Panc1 (cell line): ENCODE data around the gene ANKLE1. TPM values are rescaled to one million over a fixed set of nuclear protein-coding genes. Genes with fewer than 3 reads are reported as not detected.
"Not testable (repeated sequence)": the region's sequence is repeated elsewhere in the genome, so short reads cannot be mapped to it uniquely, and the experiment has no call there.

ENCODE experiments used
- ATAC-seq: fragments of 200-7000 bp; cut with Tn5 transposase; 2 replicates; pipeline ENCODE4 v1.9.1; 2020; ENCODE audit warnings: mild to moderate bottlenecking, moderate library complexity
- BruUV-seq: library from RNA; stranded (reverse); fragments of 400-500 nt; replicated peaks from 2 replicates; lab custom pipeline; 2021; lab: Mats Ljungman, UMichigan
- CTCF ChIA-PET: fragments of 300-600 bp; sonication (Branson Sonifier 250); formaldehyde crosslinking; loops from one replicate; lab custom pipeline; 2022; ENCODE audit warnings: antibody characterized with exemption; lab: Charles Lee
- POLR2A ChIA-PET: fragments of 300-600 bp; sonication (Branson Sonifier 250); formaldehyde crosslinking; loops from one replicate; lab custom pipeline; 2022; ENCODE audit warnings: antibody characterized with exemption; lab: Charles Lee
- DNase-seq: peaks from one replicate; pipeline ENCODE4 v3.0.0-alpha.2; 2010; ENCODE audit warnings: low read depth, low spot score
- H3K27ac ChIP-seq: 2 replicates; pipeline ENCODE4 v1.5.1; 2011; ENCODE audit warnings: mild to moderate bottlenecking, low read length, inconsistent platforms
- H3K27me3 ChIP-seq: fragments of 200-500 bp; sonication (Bioruptor generic); 2 replicates; pipeline ENCODE4 v1.6.0; 2014; ENCODE audit warnings: low read length, inconsistent platforms; ENCODE audit not compliant: control insufficient read depth, insufficient read depth
- H3K36me3 ChIP-seq: fragments of 200-500 bp; sonication (Bioruptor generic); 2 replicates; pipeline ENCODE4 v1.5.1; 2014; ENCODE audit warnings: inconsistent platforms, mild to moderate bottlenecking, low read length, moderate library complexity; ENCODE audit not compliant: control insufficient read depth, insufficient read depth
- H3K4me1 ChIP-seq: 2 replicates; pipeline ENCODE4 v1.5.1; 2011; ENCODE audit warnings: inconsistent platforms, mild to moderate bottlenecking, low read length, moderate library complexity; ENCODE audit not compliant: control insufficient read depth, insufficient read depth
- H3K4me3 ChIP-seq, 2 experiments: 2 replicates each; pipeline ENCODE4 v1.5.1; 2011 to 2012; ENCODE audit warnings: low read depth in 2 of 2, low read length in 2 of 2, mild to moderate bottlenecking in 2 of 2, inconsistent platforms in 1 of 2, moderate library complexity in 1 of 2
- H3K9me3 ChIP-seq: fragments of 200-500 bp; sonication (Bioruptor generic); 2 replicates; pipeline ENCODE4 v1.5.1; 2014; ENCODE audit warnings: low read depth, mild to moderate bottlenecking, inconsistent platforms, low read length, moderate library complexity; ENCODE audit not compliant: control insufficient read depth, insufficient read depth
- CTCF ChIP-seq: fragments of 450-650 bp; IDR thresholded peaks from 2 replicates; pipeline ENCODE4 v1.5.1; 2017; ENCODE audit warnings: mild to moderate bottlenecking
- POLR2AphosphoS5 ChIP-seq: IDR thresholded peaks from 2 replicates; pipeline ENCODE4 v1.6.1; 2012; ENCODE audit warnings: mild to moderate bottlenecking, low read depth, low read length, moderate library complexity
- SIN3A ChIP-seq: IDR thresholded peaks from 2 replicates; pipeline ENCODE4 v1.6.1; 2012; ENCODE audit warnings: low read depth, mild to moderate bottlenecking, low read length, moderate library complexity, borderline replicate concordance; ENCODE audit not compliant: insufficient read depth
- TCF7L2 ChIP-seq: IDR thresholded peaks from 2 replicates; pipeline ENCODE4 v1.6.1; 2011; ENCODE audit warnings: mild to moderate bottlenecking, low read depth, low read length, inconsistent platforms
- in situ Hi-C: cut with HindIII; loops from 2 replicates; pipeline ENCODE4 v1.10.0; 2016; ENCODE audit warnings: low sequenced_read_pairs, low pct_unique_long_range_greater_than_20kb
- intact Hi-C: fragments of 100-400 bp; cut with micrococcal nuclease; formaldehyde crosslinking; loops from one replicate; pipeline ENCODE4 v1.10.0; 2022; ENCODE audit not compliant: unreplicated experiment
- total RNA-seq: library from RNA; stranded (reverse); gene quantifications from one replicate; pipeline ENCODE4 v1.2.1, GENCODE V29; 2021; ENCODE audit not compliant: unreplicated experiment
- TF ChIP-seq, protein P1 (sequence below), 2 experiments: IDR thresholded peaks; 2 replicates each; pipeline ENCODE4 v1.6.1; 2011 to 2012; ENCODE audit warnings: low read depth in 2 of 2, control low read depth in 1 of 2, low read length in 1 of 2, mild to moderate bottlenecking in 1 of 2, moderate library complexity in 1 of 2; ENCODE audit not compliant: insufficient read depth in 1 of 2

Gene ANKLE1
- total RNA-seq, 1 experiment from 2014 or later = 1.1 TPM

- DNase-seq = no peak
- peaks cover 3% of the 10 kb centered on the region; the same call in 1 of the 2 replicates for H3K4me1 ChIP-seq
- no peak overlapping the region for H3K27ac ChIP-seq
- POLR2A ChIA-PET = no interaction called here
- H3K27me3 ChIP-seq = no peaks in the 10 kb centered on the region
- no TSS peak for BruUV-seq
- CTCF ChIA-PET = interaction anchor here (1.4 kb wide), 1 partner anchor 11 kb away, joined by 8 read pairs; the partner anchor contains the start of gene MRPL34
- TF ChIP-seq SIN3A = no peak
- no peak for TF ChIP-seq CTCF
- no peak for TF ChIP-seq POLR2AphosphoS5
- TF ChIP-seq, protein P1, sequence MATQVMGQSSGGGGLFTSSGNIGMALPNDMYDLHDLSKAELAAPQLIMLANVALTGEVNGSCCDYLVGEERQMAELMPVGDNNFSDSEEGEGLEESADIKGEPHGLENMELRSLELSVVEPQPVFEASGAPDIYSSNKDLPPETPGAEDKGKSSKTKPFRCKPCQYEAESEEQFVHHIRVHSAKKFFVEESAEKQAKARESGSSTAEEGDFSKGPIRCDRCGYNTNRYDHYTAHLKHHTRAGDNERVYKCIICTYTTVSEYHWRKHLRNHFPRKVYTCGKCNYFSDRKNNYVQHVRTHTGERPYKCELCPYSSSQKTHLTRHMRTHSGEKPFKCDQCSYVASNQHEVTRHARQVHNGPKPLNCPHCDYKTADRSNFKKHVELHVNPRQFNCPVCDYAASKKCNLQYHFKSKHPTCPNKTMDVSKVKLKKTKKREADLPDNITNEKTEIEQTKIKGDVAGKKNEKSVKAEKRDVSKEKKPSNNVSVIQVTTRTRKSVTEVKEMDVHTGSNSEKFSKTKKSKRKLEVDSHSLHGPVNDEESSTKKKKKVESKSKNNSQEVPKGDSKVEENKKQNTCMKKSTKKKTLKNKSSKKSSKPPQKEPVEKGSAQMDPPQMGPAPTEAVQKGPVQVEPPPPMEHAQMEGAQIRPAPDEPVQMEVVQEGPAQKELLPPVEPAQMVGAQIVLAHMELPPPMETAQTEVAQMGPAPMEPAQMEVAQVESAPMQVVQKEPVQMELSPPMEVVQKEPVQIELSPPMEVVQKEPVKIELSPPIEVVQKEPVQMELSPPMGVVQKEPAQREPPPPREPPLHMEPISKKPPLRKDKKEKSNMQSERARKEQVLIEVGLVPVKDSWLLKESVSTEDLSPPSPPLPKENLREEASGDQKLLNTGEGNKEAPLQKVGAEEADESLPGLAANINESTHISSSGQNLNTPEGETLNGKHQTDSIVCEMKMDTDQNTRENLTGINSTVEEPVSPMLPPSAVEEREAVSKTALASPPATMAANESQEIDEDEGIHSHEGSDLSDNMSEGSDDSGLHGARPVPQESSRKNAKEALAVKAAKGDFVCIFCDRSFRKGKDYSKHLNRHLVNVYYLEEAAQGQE (IDR thresholded peaks at IDR 0.05; ENCODE audit: insufficient read depth in 1 of 2, low read depth in 2 of 2, low read length in 1 of 2) = no peak
- no peak for TF ChIP-seq TCF7L2
- no peaks in the 10 kb centered on the region for H3K9me3 ChIP-seq
- in situ Hi-C loops (no loop called here), intact Hi-C loops (no loop called here)
- H3K36me3 ChIP-seq = no peaks in the 10 kb centered on the region
- ATAC-seq = no peak
- no peak overlapping the region for H3K4me3 ChIP-seq
Measured at GRCh38 chr19:17294051-17294891, 12.6 kb downstream of the ANKLE1 start.

DNA sequence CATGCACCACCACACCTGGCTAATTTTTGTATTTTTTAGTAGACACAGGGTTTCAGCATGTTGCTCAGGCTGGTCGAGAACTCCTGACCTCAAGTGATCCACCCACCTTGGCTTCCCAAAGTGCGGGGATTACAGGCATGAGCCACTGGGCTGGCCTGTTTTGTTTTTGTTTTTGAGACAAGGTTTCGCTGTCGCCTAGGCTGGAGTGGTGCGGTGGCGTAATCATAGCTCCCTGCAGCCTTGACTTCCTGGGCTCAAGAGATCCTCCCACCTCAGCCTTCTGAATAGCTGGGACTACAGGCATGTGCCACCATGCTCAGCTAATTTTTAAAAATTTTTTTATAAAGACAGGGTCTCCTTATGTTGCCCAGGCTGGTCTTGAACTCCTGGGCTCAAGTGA lies 13.8 kb downstream of the ANKLE1 start:
- intact Hi-C loops, H3K9me3 ChIP-seq, H3K4me1 ChIP-seq, DNase-seq, POLR2A ChIA-PET, in situ Hi-C loops, ATAC-seq, H3K27ac ChIP-seq, BruUV-seq, H3K4me3 ChIP-seq, CTCF ChIA-PET, H3K27me3 ChIP-seq, H3K36me3 ChIP-seq: not testable (repeated sequence)

DNA sequence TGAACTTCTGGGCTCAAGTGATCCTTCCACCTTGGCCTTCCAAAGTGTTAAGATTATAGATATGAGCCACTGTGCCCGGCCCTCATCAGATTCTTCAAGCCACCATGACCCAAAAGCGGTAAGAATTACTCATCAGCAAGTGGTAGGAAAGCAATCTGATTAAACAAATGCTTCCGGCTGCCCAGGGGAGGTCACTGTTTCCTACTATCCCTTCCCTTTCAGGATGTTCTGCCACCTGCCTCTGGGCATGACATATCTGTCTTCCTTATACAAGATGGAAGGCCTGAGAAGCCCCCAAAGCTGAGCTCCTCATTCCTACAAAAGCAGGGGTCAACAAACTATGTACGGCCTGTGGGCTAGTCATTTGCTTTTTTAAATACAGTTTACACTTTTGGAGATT lies 14.6 kb downstream of the ANKLE1 start:
- ATAC-seq = no peak
- H3K27me3 ChIP-seq = no peaks in the 10 kb centered on the region
- peak; percentile 29; the same call in 1 of the 2 replicates for TF ChIP-seq CTCF
- TF ChIP-seq SIN3A = no peak
- H3K36me3 ChIP-seq = no peaks in the 10 kb centered on the region
- H3K4me3 ChIP-seq = no peak overlapping the region
- CTCF ChIA-PET = interaction anchor here (0.7 kb wide), 1 partner anchor 9 kb away, joined by 7 read pairs; no protein-coding TSS in a partner anchor
- POLR2A ChIA-PET = no interaction called here
- intact Hi-C loops (no loop called here), in situ Hi-C loops (no loop called here)
- H3K4me1 ChIP-seq = no peaks in the 10 kb centered on the region
- no TSS peak for BruUV-seq
- H3K9me3 ChIP-seq = no peaks in the 10 kb centered on the region
- no peak overlapping the region; the same call in 1 of the 2 replicates for H3K27ac ChIP-seq
- peak; percentile 51 for DNase-seq
